PC-3 (cell line): ENCODE measurements around the gene FGF18. TPM values are rescaled to one million over a fixed set of nuclear protein-coding genes. Genes with fewer than 3 reads are reported as not detected.

Experiments
- ATAC-seq: fragments of 200-7000 bp; cut with Tn5 transposase; 2 replicates; pipeline ENCODE4 v1.9.1; 2020; ENCODE audit warnings: mild to moderate bottlenecking, moderate library complexity
- BruUV-seq: library from RNA; stranded (reverse); fragments of 400-500 nt; replicated peaks from 2 replicates; lab custom pipeline; 2021; lab: Mats Ljungman, UMichigan
- CTCF ChIA-PET: fragments of 300-600 bp; sonication (Branson Sonifier 250); formaldehyde crosslinking; loops from one replicate; lab custom pipeline; 2022; ENCODE audit warnings: antibody characterized with exemption; lab: Charles Lee
- POLR2A ChIA-PET: fragments of 300-600 bp; sonication (Branson Sonifier 250); formaldehyde crosslinking; loops from one replicate; lab custom pipeline; 2022; ENCODE audit warnings: antibody characterized with exemption; ENCODE audit not compliant: unreplicated experiment; lab: Charles Lee
- DNase-seq: peaks from one replicate; pipeline ENCODE4 v3.0.0-alpha.2; 2015
- H2AFZ ChIP-seq: fragments of 300-600 bp; sonication (generic); 2 replicates; pipeline ENCODE4 v1.6.0; 2016; ENCODE audit warnings: antibody characterized with exemption, low read length
- H3F3A ChIP-seq: fragments of 300-600 bp; sonication (generic); one replicate; pipeline ENCODE4 v1.6.0; 2017; ENCODE audit warnings: antibody characterized with exemption, low read length, control low read depth, mild to moderate bottlenecking; ENCODE audit not compliant: unreplicated experiment
- H3K27ac ChIP-seq: fragments of 300-600 bp; sonication (generic); 2 replicates; pipeline ENCODE4 v1.5.1; 2016; ENCODE audit warnings: mild to moderate bottlenecking, low read length
- H3K27me3 ChIP-seq: fragments of 300-600 bp; sonication (generic); 2 replicates; pipeline ENCODE4 v1.6.1; 2016; ENCODE audit warnings: low read length, mixed read lengths
- H3K36me3 ChIP-seq: fragments of 300-600 bp; sonication (generic); 2 replicates; pipeline ENCODE4 v1.6.1; 2016; ENCODE audit warnings: low read depth, mixed run types, low read length, mixed read lengths
- H3K4me1 ChIP-seq: fragments of 300-600 bp; sonication (generic); 2 replicates; pipeline ENCODE4 v1.5.1; 2016; ENCODE audit warnings: low read length; ENCODE audit not compliant: insufficient read depth
- H3K4me2 ChIP-seq: fragments of 300-600 bp; sonication (generic); 2 replicates; pipeline ENCODE4 v1.6.0; 2016; ENCODE audit warnings: low read length
- H3K4me3 ChIP-seq: fragments of 300-600 bp; sonication (generic); 2 replicates; pipeline ENCODE4 v1.5.1; 2016; ENCODE audit warnings: mild to moderate bottlenecking, low read length, mixed read lengths
- H3K79me2 ChIP-seq: fragments of 300-600 bp; sonication (generic); 2 replicates; pipeline ENCODE4 v1.6.1; 2017; ENCODE audit warnings: low read length, mixed read lengths
- H3K9ac ChIP-seq: fragments of 300-600 bp; sonication (generic); 2 replicates; pipeline ENCODE4 v1.6.0; 2016; ENCODE audit warnings: mild to moderate bottlenecking, low read length
- H3K9me2 ChIP-seq: fragments of 300-600 bp; sonication (generic); replicated peaks from 2 replicates; pipeline ENCODE4 v1.6.1; 2016; ENCODE audit warnings: mixed run types, low read length, mixed read lengths
- H3K9me3 ChIP-seq: fragments of 300-600 bp; sonication (generic); 2 replicates; pipeline ENCODE4 v1.6.1; 2016; ENCODE audit warnings: low read length, mixed read lengths
- H4K20me1 ChIP-seq: fragments of 300-600 bp; sonication (generic); 2 replicates; pipeline ENCODE4 v1.6.1; 2016; ENCODE audit warnings: low read length, mixed read lengths
- EZH2 ChIP-seq: fragments of 300-600 bp; sonication (generic); IDR thresholded peaks from one replicate; pipeline ENCODE4 v1.6.1; 2017; ENCODE audit warnings: antibody characterized with exemption, mild to moderate bottlenecking, low read length; ENCODE audit not compliant: unreplicated experiment
- EZH2phosphoT487 ChIP-seq: fragments of 300-600 bp; sonication (generic); IDR thresholded peaks from 2 replicates; pipeline ENCODE4 v1.6.1; 2018; ENCODE audit warnings: mild to moderate bottlenecking, antibody characterized with exemption, low read length, borderline replicate concordance
- intact Hi-C: fragments of 100-400 bp; cut with micrococcal nuclease; formaldehyde crosslinking; loops from 2 replicates; pipeline ENCODE4 v1.9.0; 2023
- total RNA-seq: library from RNA; depleted of rRNA; stranded (reverse); fragments of >200 nt; gene quantifications from 2 replicates; pipeline ENCODE4 v1.2.3, GENCODE V29; 2014
- TF ChIP-seq, protein P1 (sequence below): fragments of 300-600 bp; sonication (generic); conservative IDR thresholded peaks from 2 replicates; pipeline ENCODE4 v1.5.1; 2017; ENCODE audit warnings: antibody characterized with exemption, low read depth, mild to moderate bottlenecking, low read length

Gene FGF18
- total RNA-seq, 1 experiment from 2014 or later, result 0.26 TPM

DNA sequence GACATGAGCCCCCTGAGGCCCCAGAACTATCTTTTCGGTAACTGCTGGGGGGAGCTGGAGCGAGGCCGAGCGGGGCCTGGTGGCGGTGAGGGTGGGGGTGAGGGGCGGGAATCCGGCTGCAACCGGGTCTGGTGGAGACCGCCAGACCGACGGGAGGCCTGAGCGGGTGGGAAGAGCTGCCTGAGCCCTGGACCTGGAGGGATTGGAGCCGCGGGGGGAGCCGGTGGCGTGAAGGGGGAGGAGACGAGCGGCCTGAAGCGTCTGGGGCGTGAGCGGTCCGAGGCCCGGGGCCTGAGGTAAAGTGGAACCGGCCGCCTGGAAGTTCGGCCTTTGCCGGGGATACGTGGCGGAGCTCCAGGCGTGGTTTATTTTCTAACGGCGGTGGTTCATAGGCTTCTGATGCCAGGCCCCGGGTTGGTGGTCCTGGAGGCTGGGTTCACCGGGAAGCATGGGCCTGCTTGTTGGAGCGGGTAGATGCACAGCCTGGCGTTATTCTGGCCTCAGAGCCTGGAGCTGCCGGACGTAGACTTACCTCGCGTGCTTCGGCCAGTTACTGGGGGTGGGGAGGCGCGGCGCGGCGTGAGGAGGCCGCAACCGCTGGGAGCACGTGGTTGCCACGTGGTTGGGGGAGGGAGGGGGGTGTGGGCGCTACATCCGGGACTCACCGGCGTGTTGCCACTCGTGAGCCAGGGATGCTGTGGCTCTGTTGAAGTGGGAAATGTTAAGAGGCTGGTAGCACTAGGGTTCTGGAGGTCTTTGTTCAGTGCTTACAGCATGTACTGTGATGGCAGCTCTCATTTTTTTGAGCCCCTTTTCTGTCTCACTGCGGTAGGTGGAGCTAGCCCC, 31.3 kb upstream of the FGF18 start:
- intact Hi-C loops, result loop anchor here (5.0 kb wide), 1 partner anchor 1796 kb away; no protein-coding TSS in a partner anchor
- POLR2A ChIA-PET, result interaction anchor here (0.6 kb wide), 1 partner anchor 618 kb away, joined by 3 read pairs; the partner anchor contains the start of gene FBXW11
- no peak overlapping the region for H2AFZ ChIP-seq

DNA sequence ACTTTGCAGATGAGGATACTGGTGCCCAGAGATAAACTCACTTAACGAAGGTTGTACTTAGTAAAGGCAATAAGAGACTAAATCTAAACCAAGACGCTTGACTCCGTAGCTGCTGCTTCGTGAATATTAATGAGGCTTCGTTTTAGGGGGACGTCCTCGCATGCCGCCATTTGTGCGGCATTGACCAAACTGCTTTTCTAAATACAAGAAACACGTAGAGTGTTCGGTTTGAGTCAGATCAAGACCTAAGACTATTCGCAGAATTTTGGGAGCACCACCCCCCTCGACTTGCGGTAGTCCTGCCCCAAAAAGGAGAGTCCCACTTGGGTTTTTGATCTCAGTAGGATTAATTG, 30.7 kb upstream of the FGF18 start:
- Histone ChIP-seq H3K27me3 (no peaks in the 10 kb centered on the region), H4K20me1 (peaks cover 60% of the 10 kb centered on the region), H3K79me2 (peaks cover 72% of the 10 kb centered on the region), H2AFZ (no peak overlapping the region), H3K4me1 (peaks cover 27% of the 10 kb centered on the region), H3K4me3 (peak overlapping the region; percentile 85), H3K27ac (no peak overlapping the region), H3K9ac (peak overlapping the region; percentile 95), H3K4me2 (peak overlapping the region; percentile 95), H3K9me2 (no peaks in the 10 kb centered on the region), H3K36me3 (peaks cover 58% of the 10 kb centered on the region), H3K9me3 (no peaks in the 10 kb centered on the region), H3F3A (peaks cover 9% of the 10 kb centered on the region)
- TF ChIP-seq EZH2phosphoT487, result no peak
- TF ChIP-seq, protein P1, sequence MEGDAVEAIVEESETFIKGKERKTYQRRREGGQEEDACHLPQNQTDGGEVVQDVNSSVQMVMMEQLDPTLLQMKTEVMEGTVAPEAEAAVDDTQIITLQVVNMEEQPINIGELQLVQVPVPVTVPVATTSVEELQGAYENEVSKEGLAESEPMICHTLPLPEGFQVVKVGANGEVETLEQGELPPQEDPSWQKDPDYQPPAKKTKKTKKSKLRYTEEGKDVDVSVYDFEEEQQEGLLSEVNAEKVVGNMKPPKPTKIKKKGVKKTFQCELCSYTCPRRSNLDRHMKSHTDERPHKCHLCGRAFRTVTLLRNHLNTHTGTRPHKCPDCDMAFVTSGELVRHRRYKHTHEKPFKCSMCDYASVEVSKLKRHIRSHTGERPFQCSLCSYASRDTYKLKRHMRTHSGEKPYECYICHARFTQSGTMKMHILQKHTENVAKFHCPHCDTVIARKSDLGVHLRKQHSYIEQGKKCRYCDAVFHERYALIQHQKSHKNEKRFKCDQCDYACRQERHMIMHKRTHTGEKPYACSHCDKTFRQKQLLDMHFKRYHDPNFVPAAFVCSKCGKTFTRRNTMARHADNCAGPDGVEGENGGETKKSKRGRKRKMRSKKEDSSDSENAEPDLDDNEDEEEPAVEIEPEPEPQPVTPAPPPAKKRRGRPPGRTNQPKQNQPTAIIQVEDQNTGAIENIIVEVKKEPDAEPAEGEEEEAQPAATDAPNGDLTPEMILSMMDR, result no peak
- no peak for TF ChIP-seq EZH2
- no peak for DNase-seq
- ChIA-PET CTCF (no interaction called here), POLR2A (interaction anchor here (0.6 kb wide), 1 partner anchor 617 kb away, joined by 3 read pairs; the partner anchor contains the start of gene FBXW11)
- TSS peak; percentile 31 for BruUV-seq
- no peak for ATAC-seq
- intact Hi-C loops, result loop anchor here (5.0 kb wide), 1 partner anchor 1796 kb away; no protein-coding TSS in a partner anchor

More for the DNA sequence above, 31.3 kb upstream of the FGF18 start:
- ATAC-seq, result peak; percentile 28
- H3K27ac ChIP-seq, result peak overlapping the region; percentile 39
- H4K20me1 ChIP-seq, result peaks cover 54% of the 10 kb centered on the region
- H3K4me3 ChIP-seq, result peak overlapping the region; percentile 85
- no peaks in the 10 kb centered on the region for H3K27me3 ChIP-seq
- H3K79me2 ChIP-seq, result peaks cover 66% of the 10 kb centered on the region
- TF ChIP-seq, protein P1, result no peak
- peak; percentile 88 for TF ChIP-seq EZH2phosphoT487
- CTCF ChIA-PET, result no interaction called here
- no peaks in the 10 kb centered on the region for H3K9me2 ChIP-seq
- DNase-seq, result peak; percentile 74
- BruUV-seq, result no TSS peak
- H3F3A ChIP-seq, result peaks cover 4% of the 10 kb centered on the region
- peaks cover 52% of the 10 kb centered on the region for H3K36me3 ChIP-seq
- peaks cover 27% of the 10 kb centered on the region for H3K4me1 ChIP-seq
- H3K9me3 ChIP-seq, result no peaks in the 10 kb centered on the region
- peak overlapping the region; percentile 95 for H3K4me2 ChIP-seq
- peak overlapping the region; percentile 95 for H3K9ac ChIP-seq
